Muscle of back (tissue), 13 donors: ENCODE data around the gene NTN3. TPM values are rescaled to one million over a fixed set of nuclear protein-coding genes. Genes with fewer than 3 reads are reported as not detected.
"Not testable (repeated sequence)": the region's sequence is repeated elsewhere in the genome, so short reads cannot be mapped to it uniquely, and the experiment has no call there.

Experiments
- DNase-seq, 3 donors: peaks; one replicate each; pipeline versions ENCODE4 v3.0.0 to v3.0.0-alpha.2; 2013
- long read RNA-seq, 9 donors: transcript quantifications; one replicate each; lab custom pipeline, GENCODE V29; 2026
- polyA plus RNA-seq, 10 donors: library from polyadenylated mRNA; unstranded; fragments of 120-200 nt; gene quantifications; one replicate each; pipeline ENCODE4 v1.2.1, GENCODE V29; 2013; ENCODE audit not compliant: insufficient read length in 10 of 10

NTN3 gene
- 1 to 10 TPM; 1.7 to 2.9 (median 2.3) TPM for polyA plus RNA-seq
- long read RNA-seq, donor 1: 0 reads
- long read RNA-seq, donor 2: 0 reads
- long read RNA-seq, donor 3: 0 reads
- long read RNA-seq, donor 4: 0 reads
- long read RNA-seq, donor 5: 0 reads
- long read RNA-seq, donor 6: 0 reads
- long read RNA-seq, donor 7: 0 reads
- long read RNA-seq, donor 8: 0 reads
- long read RNA-seq, donor 9: 0 reads

- DNase-seq: peak; percentile 35 to 85 (median 75)
Observed at GRCh38 chr16:2471016-2471652, at the start of gene NTN3. NTN3 (plus strand) TSS chr16:2471297; CDS start chr16:2471702, 405 bp downstream.

GRCh38 chr16:2422123-2422867 lies 48.8 kb upstream of the NTN3 start:
- no peak for DNase-seq

GRCh38 chr16:2424061-2425007 lies 46.8 kb upstream of the NTN3 start:
- no peak for DNase-seq

DNA sequence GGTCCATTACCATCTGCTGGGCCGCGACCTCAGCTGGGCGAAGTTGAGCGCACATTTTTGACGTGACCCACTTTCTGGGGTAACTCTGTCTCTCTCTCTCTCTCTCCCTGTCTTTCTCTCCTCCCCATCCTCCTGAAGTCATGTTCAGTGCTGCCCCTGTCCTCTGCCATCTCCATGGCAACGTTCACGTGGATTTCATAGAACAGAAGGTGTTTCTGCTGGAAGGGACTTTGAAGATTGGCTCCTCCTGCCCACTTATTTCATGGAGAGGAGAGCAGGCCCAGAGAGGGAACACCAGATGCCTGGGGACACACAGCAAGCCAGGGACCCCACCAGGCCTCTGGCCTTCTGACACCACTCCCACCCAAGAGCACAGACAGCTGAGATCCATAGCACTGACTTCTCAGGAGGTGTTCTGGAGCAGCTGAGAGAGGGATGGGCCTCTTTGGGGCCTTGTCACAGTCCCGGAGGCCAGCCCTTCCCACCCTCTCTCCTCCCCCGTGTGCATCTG lies 46.0 kb upstream of the NTN3 start:
- DNase-seq: no peak

DNA sequence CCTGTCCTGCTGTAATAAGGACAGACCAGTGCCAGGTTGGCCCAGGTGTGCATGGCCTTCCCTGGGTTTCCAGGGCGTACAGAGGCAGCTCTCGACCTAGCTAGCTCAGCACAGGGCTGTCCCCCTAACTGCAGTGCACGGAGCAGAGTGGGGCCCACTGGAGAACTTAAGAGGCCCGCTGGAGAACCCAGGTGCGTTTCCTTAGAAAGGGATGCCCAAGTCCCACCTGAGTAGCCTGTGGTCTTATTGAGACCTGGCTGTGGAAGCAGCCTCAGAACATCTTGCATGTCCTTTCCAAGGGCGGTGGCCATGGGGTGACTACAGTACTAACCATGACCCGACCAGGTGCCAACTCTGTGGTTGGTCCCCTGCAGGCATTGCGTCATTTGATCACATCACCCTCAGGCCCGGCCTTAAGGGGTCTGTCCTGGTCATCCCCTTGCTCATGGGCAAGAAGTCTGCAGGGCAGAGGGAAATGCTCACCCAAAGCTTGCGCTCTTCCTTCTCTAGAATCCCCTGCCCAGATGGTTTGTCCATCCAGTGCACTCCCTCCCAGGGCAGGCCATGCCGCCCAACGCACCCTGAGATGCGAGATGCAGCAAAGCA lies 45.2 kb upstream of the NTN3 start:
- no peak for DNase-seq

DNA sequence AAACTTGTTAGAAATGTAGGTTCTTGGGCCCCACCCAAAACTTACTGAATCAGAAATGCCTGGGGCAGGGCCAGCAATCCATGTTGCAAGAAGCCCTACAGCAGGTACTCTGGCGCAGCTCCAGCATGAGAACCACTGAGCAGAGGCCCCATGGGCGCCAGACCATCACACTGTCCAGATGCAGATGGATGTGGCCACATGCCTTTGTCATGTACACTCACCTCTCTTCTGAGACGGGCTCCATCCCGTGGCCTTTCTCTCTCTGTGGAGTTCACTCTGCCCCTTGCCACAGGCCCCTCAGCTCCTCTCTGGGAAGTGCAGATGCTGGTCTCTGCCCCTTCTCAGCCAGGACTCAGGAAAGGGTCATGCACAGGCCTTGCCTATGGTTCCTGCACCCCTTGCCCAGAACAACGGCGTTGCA lies 44.1 kb upstream of the NTN3 start:
- no peak for DNase-seq

DNA sequence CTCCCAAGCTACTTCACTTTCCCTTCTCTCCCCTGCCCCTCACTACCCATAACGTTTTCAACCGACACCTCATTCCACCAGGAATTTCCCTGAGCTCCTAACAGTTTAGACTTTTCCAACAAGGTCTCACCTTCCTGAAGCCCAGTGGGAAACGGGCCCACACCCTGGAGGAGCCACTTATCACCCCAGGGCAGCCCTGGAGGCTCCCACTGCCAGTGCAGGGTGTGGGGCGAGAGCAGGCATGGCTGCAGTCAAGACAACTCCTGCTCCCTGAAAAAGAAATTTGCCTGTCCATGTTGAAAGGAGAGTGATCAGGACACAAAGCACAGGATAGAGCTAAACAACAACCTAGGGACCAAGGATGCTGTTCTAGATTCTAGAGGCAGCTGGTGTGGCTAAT lies 43.6 kb upstream of the NTN3 start:
- no peak for DNase-seq

DNA sequence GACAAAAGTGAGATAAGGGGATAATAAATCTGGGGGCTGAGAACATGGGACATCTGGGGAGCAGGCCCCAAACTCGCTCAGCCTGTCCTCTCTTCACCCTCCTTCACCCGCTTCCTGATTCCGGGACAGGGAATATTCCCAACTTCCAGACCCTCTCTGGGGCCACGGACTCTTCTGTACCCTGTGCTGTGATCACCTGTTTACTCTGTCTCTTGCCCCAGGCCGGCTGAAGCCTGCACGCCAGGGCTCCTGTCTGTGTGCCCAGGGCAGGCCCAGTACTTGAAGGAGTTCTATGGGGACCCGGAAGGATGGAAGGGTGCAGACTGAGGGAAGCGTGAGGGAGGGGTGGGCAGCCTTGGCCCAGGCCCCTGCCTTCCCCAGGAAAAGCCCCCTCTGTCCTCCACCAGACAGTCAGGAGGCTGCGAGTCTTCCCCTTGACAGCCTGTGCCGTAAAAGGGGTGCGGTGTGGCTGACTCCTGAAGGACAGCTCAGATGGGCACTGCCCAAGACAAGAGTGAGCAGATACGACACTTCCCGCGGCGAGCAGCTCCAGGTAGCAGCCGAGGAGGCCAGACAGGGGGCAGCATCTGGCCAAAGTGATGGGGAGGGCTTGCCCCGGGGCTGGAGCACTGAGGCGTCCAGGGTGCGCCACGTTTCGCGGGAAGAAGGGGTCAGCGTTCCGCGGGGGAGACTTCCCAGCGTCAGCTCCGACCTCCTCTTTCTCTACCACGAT lies 42.9 kb upstream of the NTN3 start:
- DNase-seq: peak in 1 of 3 donors; percentile 59

DNA sequence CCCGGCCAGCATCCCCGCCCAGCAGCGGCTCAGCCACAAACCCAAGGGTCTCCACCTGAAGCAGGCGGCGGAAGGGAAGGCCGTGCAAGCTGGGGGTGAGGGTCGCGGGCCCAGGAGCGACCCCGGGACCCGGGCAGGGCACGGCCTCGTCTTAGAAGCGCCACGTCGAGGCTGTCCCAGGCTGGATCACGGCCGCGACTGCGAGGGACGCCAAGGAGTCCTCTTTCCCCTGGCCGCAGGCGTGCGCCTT lies 42.4 kb upstream of the NTN3 start:
- DNase-seq: no peak

DNA sequence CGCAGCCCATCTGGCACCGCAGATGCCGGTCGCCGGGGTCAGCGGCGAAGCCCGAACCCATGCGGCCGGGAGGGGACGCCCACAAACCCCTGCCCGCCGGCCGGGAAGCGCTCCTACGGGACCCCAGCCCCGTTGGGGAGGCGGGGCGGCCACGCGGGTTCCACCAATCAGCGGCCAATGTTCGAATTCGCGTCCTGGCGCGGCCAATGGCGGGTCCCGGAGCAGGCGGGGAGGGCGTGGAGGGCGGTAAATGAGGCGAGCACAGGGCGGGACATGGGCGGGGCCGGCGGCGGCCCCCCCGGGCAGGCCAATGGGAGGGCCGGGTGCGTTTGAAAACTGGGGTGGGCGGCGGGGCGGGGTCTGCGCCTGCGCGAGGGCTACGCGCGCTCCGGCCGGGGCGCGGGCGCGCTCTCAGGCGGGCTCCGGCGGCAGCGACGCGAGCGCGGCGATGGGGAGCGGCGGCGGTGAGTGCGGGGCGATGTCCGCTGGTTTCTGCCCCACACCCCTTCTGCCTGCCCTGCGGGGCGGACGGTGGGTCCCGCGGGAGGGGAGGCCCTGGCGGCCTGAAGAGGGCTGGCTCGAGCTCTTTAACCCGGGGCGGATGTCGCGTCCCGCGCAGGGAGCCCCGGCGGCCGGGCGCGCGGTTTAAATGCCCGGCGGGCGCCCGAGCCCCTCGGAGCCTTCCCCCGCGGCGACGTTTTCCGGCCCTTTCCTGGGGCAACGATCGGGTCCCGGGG lies 41.9 kb upstream of the NTN3 start, which contains the start of gene CCNF:
Gene CCNF, plus strand, starts transcription at position 414 of the 737 bp plus-strand sequence. Its CDS starts 35 bp downstream, at position 449.
- peak; percentile 96 to 99 (median 99) for DNase-seq

DNA sequence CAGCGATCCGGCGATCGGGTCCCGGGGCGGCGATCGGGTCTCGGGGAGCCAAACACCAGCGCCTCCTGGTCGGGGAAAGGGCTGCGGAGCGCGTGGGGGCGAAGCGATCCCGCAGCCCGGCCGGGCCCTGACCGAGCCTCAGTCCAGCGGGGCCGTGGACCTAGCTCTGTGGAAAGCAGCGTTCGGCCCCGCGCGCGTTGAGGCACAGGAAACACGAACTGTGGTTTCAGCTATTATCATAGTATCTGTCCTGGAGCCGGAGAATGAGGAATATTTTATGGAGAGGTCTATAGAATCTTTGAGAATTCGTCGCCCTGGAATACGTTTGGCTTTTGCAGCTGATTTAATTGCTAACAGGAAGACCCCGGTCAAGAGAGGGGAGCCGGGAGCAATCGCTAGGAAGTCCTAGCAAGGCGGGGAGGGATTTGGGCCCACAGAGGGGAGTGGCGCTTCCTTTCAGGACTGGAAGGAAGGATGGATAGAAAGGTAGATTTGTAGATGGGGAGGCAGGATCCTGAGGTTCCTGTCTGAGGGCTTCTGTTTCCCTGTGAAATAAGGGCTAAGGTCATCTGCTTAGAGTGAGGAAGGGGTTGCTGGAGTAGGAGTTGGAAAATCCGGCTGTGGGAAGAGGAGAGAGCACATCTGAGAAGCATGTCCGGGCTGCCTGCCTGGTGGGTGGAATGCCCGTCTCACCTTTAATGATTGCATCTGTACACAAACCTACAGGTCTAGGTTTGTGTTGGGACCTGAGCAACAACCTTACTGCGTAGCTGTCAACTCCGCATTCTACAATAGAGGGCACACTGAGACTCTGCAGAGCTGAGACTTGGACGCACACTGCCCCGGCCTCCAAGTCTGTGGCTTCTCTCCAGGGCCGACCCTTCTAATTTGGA lies 41.1 kb upstream of the NTN3 start:
- peak in 2 of 3 donors; percentile 17 to 51 for DNase-seq

GRCh38 chr16:2432286-2432685 lies 38.8 kb upstream of the NTN3 start:
- no peak for DNase-seq

- no peak for DNase-seq
Observed at GRCh38 chr16:2432801-2433505, 38.1 kb upstream of the NTN3 start.

- DNase-seq: not testable (repeated sequence)
Observed at GRCh38 chr16:2435236-2435635, 35.9 kb upstream of the NTN3 start.

GRCh38 chr16:2436110-2436509 lies 35.0 kb upstream of the NTN3 start:
- no peak for DNase-seq

GRCh38 chr16:2437032-2437790 lies 33.9 kb upstream of the NTN3 start:
- DNase-seq: no peak

GRCh38 chr16:2438121-2438520 lies 33.0 kb upstream of the NTN3 start:
- no peak for DNase-seq
